GM21619 (cell line): ENCODE results near the gene RPS6KA2.

Source experiments
- ATAC-seq: cut with Tn5 transposase; IDR thresholded peaks from one replicate; pipeline ENCODE4 v1.9.1; 2021; ENCODE audit not compliant: unreplicated experiment

RPS6KA2 gene

DNA sequence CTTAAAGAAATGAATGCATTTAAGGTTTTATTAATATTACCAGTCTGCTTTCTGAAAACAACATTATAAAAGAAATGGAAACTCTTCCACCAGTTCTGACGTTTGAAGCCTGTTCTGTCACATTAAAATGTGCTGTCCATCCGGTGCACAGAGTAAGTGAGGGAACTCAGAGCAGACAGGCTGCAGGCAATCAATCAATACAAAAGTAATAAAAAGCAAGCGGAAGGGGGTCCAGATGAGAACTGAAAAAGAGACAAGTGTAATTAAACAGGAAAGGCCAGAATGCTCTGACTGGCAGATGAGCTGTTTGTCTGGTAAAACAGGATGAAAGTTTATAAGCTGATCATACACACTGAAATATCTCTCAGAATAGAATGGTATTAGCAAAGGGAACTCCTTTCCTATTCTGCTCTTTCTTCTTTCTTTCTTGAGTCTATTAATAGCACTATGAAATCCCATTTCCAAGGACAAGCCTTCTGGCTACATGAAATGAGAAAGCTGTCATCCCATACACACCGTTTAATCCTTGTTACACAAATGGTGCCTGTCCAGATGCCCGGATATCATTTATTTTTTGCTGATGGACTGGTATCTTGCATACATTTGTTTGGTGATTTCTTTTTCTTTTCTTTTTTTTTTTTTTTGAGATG, 134.8 kb downstream of the RPS6KA2 start:
- no peak for ATAC-seq

DNA sequence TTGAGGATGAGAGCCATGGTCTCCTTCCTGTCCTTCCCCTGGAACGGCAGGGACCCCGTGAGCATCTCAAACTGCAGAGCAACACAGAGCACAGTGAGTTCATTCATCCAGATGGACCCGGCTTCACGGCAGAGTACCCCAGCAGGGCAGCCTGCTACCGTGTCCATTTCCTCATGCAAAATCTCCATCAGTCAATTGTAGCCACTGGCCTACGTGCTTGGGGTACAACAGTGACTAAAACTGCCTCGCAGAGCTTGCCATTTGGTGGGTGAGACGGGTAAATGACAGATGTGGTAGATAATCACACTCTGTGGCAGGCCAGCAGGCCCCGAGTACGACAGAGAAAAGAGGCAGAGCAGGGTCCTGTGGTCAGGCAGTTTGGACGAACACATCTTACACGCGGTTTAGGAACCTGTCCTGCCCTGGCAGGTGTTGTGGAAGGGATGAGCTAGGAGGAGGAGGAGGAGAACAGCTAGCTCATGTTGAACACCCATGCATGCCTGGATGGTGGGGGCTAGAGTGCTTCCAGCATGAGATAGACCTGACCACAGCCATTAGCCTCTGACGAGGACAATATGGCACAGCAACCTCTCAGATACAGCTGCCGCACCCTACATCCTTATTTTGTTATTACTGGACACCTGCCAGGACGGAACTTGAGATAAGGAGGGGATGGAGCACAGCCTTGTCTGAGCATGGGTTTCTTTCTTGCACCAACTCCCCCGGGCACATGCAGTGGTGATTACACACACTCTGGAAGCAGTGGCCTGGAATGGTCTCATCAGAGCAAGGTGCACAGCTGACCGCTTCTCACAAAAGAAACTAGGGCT, 136.2 kb downstream of the RPS6KA2 start:
- no peak for ATAC-seq

DNA sequence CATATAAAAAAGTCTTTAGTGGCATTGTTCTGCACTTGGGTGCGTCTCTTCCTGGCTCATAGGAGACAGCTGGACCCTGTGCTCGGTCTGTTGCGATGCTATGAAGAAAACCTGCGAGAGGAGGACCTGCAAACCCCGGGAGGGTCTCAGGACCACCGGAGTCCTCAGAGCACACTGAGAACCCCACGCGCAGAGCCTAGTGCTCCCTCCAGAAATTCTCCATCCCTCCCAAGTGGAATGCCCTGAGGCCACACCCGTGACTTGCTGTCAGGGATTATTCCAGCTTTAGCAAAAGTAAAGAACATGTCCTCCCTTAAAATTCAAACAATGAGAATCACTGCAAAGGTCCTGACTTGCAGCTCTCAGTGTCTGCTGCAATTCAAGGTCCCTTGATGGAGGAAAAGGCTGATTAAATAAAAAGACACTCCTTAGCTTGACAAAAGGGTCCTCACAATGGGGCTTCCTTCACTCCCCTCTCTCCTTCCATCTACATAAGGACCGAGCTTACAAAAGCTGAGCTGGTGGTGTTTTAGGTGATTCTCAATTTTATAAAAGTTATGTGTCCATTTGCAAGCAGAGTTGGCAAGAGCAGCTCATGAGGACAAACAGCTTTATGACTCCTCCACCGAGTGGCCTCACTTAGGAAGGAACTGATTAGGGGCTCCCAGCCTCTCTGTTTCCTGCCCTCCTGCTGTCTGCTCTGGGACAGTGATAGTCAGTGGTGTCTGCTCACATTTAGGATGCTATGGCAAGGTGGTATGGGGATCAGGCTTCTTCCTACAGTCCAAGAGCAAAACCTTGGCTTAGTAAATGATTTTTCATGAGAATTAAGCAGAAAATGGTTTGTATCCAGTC, 137.5 kb downstream of the RPS6KA2 start:
- ATAC-seq = no peak

DNA sequence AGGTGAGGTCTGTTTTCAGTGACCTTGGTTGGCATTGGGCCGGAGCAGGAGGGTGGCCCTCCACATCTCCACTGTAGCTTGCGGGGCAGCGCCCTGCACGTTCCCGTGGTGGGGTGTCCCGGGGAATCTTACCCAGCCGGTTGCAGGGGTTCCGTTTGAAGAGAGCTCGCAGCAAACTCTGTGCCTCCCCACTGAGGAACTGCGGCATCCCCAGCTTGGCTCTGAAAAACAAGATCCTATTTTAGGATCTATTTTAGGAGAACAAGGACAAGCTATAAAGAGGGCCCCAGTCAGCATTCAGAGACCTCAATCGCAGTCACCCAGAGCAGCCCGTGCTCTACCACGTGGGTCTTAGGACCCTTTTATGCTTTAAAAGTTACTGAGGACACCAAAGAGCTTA, 138.3 kb downstream of the RPS6KA2 start:
- no peak for ATAC-seq

DNA sequence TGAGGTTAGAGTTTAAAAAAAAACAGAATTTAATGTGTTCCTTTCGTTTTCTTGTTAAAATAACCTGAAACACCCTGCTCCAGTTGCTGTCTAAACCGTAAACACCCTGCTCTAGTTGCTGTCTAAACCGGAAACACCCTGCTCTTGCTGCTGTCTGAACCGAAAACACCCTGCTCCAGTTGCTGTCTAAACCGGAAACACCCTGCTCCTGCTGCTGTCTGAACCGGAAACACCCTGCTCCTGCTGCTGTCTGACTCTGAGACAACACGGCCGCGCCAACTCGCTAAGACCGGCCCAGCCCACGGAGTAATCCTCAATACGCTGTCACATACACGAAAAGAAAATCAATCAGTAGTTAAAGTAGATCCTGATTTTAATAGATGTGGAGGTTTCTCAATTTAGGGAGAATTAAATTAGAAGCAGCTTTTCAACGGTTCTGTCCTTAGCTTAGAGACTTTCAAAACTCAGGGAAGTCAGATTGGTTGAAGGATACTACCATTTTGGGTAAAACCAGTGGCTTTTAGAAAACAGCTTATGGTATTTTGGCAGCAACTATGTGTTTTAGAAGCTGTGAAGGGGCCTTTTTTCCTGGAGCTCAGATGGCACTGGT, 138.9 kb downstream of the RPS6KA2 start:
- peak; percentile 96 for ATAC-seq

DNA sequence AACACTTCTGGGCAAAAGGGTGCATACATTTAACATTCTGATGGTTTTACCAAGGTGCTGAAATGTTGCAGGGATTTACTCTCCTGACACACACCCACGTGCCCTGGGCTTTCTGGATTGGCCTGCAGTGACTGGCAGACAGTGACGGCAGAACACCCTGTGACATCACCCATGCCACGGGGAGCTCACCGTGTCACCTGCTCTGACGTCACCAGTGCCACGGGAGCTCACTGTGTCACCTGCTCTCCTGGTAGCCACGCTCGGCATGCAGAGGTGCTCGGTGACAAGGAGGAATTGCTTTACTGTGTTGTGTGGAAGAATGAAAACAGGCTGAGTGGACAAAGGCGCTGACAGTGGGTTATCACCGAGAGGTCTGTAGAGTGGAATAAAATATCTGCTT, 139.9 kb downstream of the RPS6KA2 start:
- no peak for ATAC-seq

DNA sequence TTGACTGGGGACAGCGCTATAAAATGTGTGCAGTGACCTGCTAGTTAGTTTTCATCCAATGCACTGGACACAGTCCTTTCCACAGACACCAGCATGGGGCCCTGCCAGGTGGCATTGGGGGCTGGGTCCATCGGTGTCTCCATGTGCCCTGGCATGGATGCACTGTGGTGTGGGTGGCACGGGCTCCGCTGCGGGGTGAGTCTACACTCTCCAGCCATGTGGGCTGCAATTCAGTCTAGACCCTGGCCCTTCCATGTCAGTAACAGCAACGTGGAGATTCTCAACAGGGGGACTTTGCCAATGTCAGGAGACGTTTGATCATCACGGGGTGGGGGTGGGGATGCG, 140.5 kb downstream of the RPS6KA2 start:
- ATAC-seq = no peak

DNA sequence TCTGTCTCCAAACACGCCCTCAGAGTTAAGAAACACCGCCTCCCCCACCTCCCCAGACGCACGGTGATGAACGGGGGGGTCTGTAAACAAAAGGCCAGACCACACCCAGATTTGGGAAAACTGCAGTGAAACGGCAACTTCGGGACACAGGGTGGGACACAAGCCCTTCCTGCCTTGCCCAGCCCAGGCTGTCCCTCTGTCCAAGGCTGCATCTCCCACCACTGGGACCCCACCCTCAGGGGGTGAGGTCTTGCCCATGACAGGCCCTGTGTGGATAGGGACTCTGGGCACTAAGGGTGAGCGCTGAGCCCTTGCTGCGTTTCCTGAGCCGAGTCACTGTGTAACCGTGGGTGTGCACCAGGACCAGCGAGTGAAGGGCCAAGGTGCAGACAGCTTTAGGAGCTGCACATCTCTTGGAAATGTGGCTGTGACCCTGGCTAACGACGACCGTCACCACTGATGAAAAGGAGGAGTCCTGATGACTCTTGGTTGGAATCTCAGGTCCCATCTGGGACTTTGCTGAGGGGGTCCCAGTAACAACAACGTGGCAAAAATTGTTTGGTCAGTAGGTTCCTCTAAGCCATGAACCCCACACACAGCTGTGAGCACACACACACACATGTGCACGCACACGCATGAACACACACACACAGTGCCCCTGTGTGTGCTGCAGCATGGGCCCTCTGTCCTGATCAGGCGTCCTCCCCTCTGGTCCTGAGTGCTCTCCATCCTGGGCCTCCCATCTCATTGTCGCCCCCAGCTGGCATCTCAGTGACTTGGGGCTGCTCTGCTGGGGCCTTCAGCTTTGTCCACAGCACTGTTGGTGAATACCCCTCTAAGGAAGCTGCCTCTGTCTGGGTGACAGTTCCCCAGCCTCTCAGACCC, 141.2 kb downstream of the RPS6KA2 start:
- ATAC-seq = no peak

DNA sequence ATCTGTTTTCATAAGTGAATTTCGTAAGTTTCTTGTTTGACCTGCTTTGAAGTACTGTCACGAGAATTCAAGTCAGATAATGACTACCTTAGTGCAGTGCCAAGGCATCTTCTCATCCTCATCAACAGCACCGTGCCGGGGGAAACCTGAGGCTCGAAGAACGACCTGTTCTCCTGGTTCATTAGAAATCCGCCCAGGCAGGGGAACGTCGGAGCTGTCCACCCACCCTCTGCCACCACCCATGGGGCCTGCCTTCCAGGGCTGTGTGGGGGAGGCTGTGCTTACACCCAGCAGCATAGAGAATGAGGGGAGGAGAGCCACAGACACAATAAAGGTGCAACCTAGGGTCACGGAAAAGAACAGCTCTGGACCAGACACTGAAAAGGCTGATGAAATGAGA, 142.2 kb downstream of the RPS6KA2 start:
- no peak for ATAC-seq

DNA sequence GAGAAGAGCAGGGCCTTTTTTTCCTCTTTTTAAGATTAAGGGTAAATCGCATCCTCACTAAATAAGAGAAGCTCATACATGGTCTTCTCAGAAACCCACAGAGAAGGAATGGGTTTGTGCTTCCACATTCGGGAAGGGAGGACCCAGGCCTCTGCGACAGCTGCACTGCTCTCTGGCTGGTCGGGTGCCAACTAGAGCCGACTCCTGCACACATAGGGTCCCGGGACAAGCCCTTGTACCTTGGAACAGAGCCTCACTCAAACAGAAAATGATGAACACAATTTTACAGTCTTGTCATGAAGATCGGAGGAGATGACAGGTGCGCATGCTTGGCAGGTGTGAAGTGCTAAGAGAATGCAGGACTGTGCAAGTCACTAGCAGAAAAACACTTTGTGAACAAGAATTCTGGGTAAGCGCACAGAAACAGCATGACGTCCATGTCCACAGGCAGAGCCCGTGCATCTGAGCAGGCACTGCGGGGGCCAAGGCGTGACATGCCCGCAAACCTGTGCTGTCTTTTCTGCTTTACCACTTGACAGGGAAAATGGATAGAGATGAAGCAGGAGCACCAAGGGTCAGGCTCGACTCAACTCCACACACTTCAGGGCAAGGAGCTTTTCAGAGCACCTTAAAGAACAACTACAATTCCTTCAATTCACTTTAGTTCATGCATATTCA, 143.3 kb downstream of the RPS6KA2 start:
- ATAC-seq = no peak

DNA sequence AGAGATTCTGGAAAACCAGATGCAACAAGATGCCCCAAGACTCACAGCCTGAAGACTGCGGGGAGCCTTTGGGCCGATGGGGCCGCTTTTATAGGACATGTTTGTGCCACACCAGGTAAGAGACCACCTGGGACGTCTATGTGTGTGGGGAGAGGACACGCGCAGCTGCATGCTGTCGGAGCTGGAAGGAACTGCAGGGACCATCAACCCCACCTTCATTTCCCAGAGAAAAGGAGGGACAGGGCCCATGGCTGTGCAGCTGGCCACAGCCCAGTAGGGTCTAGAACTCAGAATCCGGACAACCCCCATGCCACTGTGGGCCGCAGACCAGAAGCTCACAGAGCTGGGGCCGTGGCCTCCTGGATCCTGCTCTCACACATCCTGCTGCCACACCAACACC, 144.0 kb downstream of the RPS6KA2 start:
- ATAC-seq = no peak

DNA sequence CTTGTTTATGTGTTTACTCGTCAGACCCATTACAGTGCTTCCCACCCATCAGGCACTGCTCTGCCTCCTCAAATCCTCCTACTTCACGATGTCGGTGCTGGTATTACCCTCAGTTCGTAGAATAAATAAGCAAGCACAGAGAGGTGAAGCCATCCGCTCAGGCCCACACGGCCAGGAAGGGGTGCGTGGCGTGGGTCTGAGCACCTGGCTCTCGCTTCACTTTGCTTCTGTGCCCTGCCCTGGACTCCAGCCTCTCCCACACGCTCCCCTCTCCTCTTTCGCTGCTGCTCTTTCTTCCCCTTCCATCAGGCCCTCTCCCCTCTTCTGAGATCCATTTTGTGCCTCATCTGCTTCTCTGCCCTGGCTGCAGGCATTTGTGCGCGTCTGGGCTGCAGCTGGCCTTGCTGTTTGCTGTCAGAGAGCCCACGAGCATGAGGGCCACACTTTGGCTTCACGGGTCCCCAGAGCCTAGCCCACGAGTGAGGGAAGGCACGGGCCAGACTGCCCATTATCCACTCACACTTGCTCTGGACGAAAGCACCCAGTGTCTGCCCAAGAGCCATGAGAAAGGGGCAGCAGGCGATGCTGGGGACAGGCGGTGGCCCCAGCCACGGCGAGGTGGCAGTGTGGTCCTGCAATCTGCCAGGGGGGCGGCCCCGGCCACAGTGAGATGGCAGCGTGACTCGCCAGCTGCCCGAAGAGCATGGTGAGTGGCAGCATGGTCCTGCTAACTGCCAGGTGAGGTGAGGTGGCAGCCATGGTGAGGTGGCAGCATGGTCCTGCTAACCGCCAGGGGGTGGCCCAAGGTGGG, 148.1 kb downstream of the RPS6KA2 start:
- no peak for ATAC-seq

DNA sequence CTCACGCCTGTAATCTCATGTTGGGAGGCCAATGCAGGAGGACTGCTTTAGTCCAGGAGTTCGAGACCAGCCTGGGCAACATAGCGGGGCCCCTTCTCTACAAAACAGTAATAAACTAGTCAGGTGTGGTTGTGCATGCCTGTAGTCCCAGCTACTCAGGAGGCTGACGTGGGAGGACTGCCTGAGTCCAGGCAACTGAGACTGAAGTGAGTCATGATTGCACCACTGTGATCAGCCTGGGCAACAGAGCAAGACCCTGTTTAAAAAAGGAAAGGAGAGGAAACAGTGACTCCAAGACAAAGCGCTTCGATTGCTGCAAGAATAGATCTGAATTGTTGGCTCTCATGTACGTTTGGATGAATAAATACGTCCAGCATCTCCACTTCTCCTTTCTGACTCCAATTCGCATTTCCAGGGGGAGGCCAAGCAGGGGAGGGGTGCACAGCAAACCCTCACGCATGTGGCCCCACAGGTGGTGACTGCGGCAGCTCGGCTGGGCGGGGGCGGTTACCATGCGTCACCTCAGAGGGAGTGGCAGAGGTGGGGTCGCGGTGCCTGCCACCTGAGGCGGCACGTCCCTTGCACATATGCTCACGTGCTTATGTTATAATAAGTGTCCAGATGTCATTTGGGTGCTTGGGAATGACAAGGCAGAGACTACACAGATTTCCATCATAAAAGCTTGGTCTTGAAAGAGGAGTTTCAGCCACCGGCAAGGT, 149.2 kb downstream of the RPS6KA2 start:
- ATAC-seq = no peak

DNA sequence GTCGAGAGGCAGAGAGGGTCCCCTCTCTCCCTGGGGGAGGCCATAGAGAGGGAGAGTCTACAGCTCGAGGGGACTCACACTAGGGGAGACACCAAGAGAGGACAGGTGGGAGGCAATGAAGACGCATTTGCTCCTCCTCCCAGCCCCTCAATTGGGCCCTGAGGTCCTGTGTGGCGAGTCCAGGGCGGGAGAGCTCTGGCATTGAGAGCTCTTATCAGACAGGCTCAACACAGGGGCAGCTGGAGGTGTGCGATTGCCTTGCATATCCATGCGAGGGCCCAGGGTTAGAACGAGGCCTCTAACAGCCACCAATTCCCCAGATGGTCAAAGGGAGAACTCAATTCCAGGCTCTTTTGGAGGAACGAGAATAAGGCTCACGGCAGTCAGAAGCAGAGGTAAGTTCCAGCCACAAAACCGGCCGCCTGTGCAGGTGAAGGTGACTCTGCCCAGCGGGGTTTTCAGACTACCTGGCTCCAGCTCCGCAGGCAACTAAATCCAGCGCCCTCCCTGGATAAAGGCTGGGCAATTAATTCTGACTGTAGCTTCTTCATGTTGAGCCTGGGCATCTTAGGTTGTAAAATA, 150.3 kb downstream of the RPS6KA2 start:
- no peak for ATAC-seq

DNA sequence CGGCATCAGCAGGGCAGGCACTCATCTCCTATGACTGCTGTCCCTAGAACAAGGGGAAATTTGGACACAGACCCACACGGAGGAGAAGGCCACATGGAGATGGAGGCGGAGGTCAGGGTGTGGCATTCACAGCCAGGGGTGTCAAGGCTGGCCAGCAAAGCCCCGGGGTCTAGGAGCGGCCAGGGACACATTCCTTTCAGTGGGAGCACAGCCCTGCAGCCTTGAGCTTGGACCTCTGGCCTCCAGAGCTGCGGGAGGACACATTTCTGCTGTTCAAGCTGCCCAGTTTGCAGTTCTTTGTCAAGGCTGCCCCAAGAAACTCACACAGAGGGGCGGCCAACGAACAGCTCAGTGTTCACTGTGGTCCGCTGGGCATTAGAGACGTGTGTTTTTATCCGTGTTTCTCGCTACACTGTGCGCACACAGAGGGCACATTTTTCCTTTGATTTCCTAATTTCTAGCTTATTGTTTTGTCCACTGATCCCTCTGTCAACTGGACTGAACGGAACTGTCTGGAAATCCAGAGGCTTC, 150.9 kb downstream of the RPS6KA2 start:
- ATAC-seq = no peak

DNA sequence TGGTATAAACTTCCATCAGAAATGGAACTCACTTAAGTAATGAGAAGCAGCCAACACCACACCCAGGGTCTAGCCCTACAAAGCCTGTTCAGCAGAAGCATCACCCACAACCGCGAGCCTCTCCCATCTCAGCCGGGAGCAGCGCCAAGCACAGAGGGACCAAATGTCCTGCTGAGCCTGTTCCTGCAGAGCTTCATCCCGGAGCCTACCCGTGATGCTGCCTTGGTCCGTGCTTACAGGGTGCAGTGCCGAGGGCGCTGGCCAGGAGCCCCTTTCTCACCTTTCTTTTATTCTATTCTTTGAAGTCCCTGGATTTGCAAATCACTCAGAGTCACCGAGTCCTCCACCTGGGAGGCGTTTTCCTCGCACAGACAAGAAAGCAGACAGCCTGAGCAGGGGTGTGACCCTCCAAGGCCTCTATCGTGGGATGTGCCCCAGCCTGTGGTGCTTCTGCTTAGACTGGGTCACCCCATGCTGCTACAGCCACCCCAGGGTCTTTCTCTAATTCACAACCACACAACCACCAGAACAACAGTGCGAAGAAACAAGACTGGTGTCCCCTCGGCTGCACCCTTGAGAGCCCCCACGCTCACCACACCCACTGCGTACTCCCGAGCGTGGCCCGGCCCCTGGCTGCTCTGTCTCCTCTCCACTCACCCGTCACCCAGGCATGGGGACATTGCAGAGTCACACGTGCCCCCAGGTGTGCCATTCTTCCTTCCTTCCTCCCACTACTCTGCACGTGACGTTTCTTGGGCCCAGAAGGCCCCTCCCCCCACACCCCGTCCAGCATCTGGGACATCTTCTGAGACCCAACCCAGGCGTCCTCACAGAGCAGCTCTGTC, 152.1 kb downstream of the RPS6KA2 start:
- no peak for ATAC-seq
